ENCODE results near the gene TPSG1. TPM values are rescaled to one million over a fixed set of nuclear protein-coding genes. Genes with fewer than 3 reads are reported as not detected.

Gene TPSG1
- polyA plus RNA-seq, 1 donor (not counting 4 experiments of a cell fraction or from before 2014, with no cell fraction given), result not detected

- TF ChIP-seq EZH2 (IDR thresholded peaks at IDR 0.05; ENCODE audit: low read length) (no peak), CTCF (optimal IDR thresholded peaks at IDR 0.05 in 1 of 3, IDR thresholded peaks at IDR 0.05 in 1 of 3, conservative IDR thresholded peaks at IDR 0.05 in 1 of 3; ENCODE audit: extremely low read depth in 1 of 3, insufficient read depth in 2 of 3, low read length in 3 of 3) (no peak)
- no peak for DNase-seq (ENCODE audit: low read depth, low spot score)
- dilution Hi-C loops (cut with MboI; ENCODE audit: extremely low pct_ligation_motif_present, low sequenced_read_pairs), result no loop called here
- no peaks in the 10 kb centered on the region for H3K9me1 ChIP-seq (ENCODE audit: control insufficient read depth, extremely low read depth, insufficient read depth, low read length)
- no peak overlapping the region for H3K4me2 ChIP-seq (ENCODE audit: control insufficient read depth, extremely low read depth, insufficient read depth, low read depth, low read length)
- H3K27me3 ChIP-seq (ENCODE audit: control insufficient read depth, extremely low read depth, insufficient read depth, low read length), result no peaks in the 10 kb centered on the region
- no peak overlapping the region for H3K9ac ChIP-seq (ENCODE audit: control insufficient read depth, extremely low read depth, insufficient read depth, low read length)
- no peak overlapping the region for H2AFZ ChIP-seq (ENCODE audit: control insufficient read depth, low read length)
- H3K4me1 ChIP-seq (ENCODE audit: control insufficient read depth, extremely low read depth, insufficient read depth, low read length), result no peaks in the 10 kb centered on the region
- no peaks in the 10 kb centered on the region for H3K9me3 ChIP-seq (ENCODE audit: control insufficient read depth, low read depth, low read length)
- H3K36me3 ChIP-seq (ENCODE audit: control insufficient read depth in 2 of 2, extremely low read depth in 1 of 2, insufficient read depth in 2 of 2, low read length in 2 of 2), result no peaks in the 10 kb centered on the region
- H3K79me2 ChIP-seq (ENCODE audit: control insufficient read depth, insufficient read depth, low read length), result no peaks in the 10 kb centered on the region
- H3K27ac ChIP-seq (ENCODE audit: control insufficient read depth, insufficient read depth, low read length), result no peak overlapping the region
- no peak for FAIRE-seq
- H4K20me1 ChIP-seq (ENCODE audit: control insufficient read depth, extremely low read depth, insufficient read depth, low read length), result no peaks in the 10 kb centered on the region
- no peak overlapping the region for H3K4me3 ChIP-seq (ENCODE audit: control insufficient read depth in 2 of 3, extremely low read depth in 1 of 3, insufficient read depth in 2 of 3, low read depth in 1 of 3, low read length in 3 of 3)
Observed at GRCh38 chr16:1177053-1177452, 48.0 kb downstream of the TPSG1 start.

GRCh38 chr16:1176280-1176897 lies 48.7 kb downstream of the TPSG1 start:
- dilution Hi-C loops (cut with MboI; ENCODE audit: extremely low pct_ligation_motif_present, low sequenced_read_pairs), result no loop called here
- Histone ChIP-seq H3K9me3 (ENCODE audit: control insufficient read depth, low read depth, low read length) (no peaks in the 10 kb centered on the region), H3K36me3 (ENCODE audit: control insufficient read depth in 2 of 2, extremely low read depth in 1 of 2, insufficient read depth in 2 of 2, low read length in 2 of 2) (no peaks in the 10 kb centered on the region), H3K79me2 (ENCODE audit: control insufficient read depth, insufficient read depth, low read length) (no peaks in the 10 kb centered on the region), H3K4me2 (ENCODE audit: control insufficient read depth, extremely low read depth, insufficient read depth, low read depth, low read length) (no peak overlapping the region), H3K4me1 (ENCODE audit: control insufficient read depth, extremely low read depth, insufficient read depth, low read length) (no peaks in the 10 kb centered on the region), H4K20me1 (ENCODE audit: control insufficient read depth, extremely low read depth, insufficient read depth, low read length) (no peaks in the 10 kb centered on the region), H3K27ac (ENCODE audit: control insufficient read depth, insufficient read depth, low read length) (no peak overlapping the region), H3K27me3 (ENCODE audit: control insufficient read depth, extremely low read depth, insufficient read depth, low read length) (no peaks in the 10 kb centered on the region), H3K9ac (ENCODE audit: control insufficient read depth, extremely low read depth, insufficient read depth, low read length) (no peak overlapping the region), H3K9me1 (ENCODE audit: control insufficient read depth, extremely low read depth, insufficient read depth, low read length) (no peaks in the 10 kb centered on the region), H3K4me3 (ENCODE audit: control insufficient read depth in 2 of 3, extremely low read depth in 1 of 3, insufficient read depth in 2 of 3, low read depth in 1 of 3, low read length in 3 of 3) (no peak overlapping the region), H2AFZ (ENCODE audit: control insufficient read depth, low read length) (no peak overlapping the region)
- no peak for FAIRE-seq
- no peak for DNase-seq (ENCODE audit: low read depth, low spot score)
- no peak for TF ChIP-seq EZH2 (IDR thresholded peaks at IDR 0.05; ENCODE audit: low read length)
- TF ChIP-seq CTCF (optimal IDR thresholded peaks at IDR 0.05 in 1 of 3, IDR thresholded peaks at IDR 0.05 in 1 of 3, conservative IDR thresholded peaks at IDR 0.05 in 1 of 3; ENCODE audit: extremely low read depth in 1 of 3, insufficient read depth in 2 of 3, low read length in 3 of 3), result no peak
